Measurements from ENCODE around the gene ZSWIM3. TPM values are rescaled to one million over a fixed set of nuclear protein-coding genes. Genes with fewer than 3 reads are reported as not detected.

ZSWIM3 gene
- total and polyA plus RNA-seq, 2 donors (not counting 1 experiment from before 2014, with no cell fraction given), result 3.6 to 7.6 TPM

GRCh38 chr20:45812157-45813005, 45.0 kb upstream of the ZSWIM3 start, which contains the start of gene UBE2C:
UBE2C (plus strand) TSS chr20:45812644; CDS start chr20:45812696, 52 bp downstream.
- Histone ChIP-seq H3K36me3 (ENCODE audit: control insufficient read depth, insufficient read depth, low read length) (peaks cover 24% of the 10 kb centered on the region), H3K27ac (ENCODE audit: insufficient read depth, low read length) (peak within 1 kb of the TSS; percentile 77)

DNA sequence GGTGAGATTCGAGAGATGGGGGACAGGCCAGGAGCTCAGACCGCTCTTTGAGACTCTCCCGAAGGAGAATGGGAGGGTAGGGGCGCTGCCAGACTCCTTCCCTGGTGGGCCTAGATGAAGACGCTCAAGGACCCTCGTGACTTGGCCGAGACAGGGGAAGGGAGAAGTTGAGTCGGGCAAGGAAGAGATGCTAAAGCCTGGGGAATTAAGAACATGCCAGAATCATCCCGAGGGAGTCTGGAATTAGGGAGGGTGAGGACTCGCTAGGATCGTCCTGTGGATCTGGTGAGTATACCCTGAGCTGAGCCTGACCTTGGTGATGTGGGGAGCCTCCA, 44.4 kb upstream of the ZSWIM3 start:
- Histone ChIP-seq H3K4me3 (replicated peaks in 1 of 4; ENCODE audit: control extremely low read depth in 1 of 4, insufficient read depth in 1 of 4, low read depth in 3 of 4, low read length in 4 of 4) (peak overlapping the region; percentile 73 to 83 (median 78)), H3K4me1 (ENCODE audit: control insufficient read depth, extremely low read depth, insufficient read depth, low read length) (peaks cover 7% of the 10 kb centered on the region), H2AFZ (ENCODE audit: low read length) (peak overlapping the region; percentile 66), H3K9me3 (ENCODE audit: control insufficient read depth, insufficient read depth, low read depth, low read length) (no peaks in the 10 kb centered on the region), H4K20me1 (ENCODE audit: control insufficient read depth, extremely low read depth, insufficient read depth, low read length) (no peaks in the 10 kb centered on the region), H3K9ac (ENCODE audit: insufficient read depth, low read length) (peak overlapping the region; percentile 60), H3K27ac (ENCODE audit: insufficient read depth, low read length) (peak overlapping the region; percentile 77), H3K36me3 (ENCODE audit: control insufficient read depth, insufficient read depth, low read length) (peaks cover 24% of the 10 kb centered on the region), H3K79me2 (ENCODE audit: control insufficient read depth, insufficient read depth, low read length) (peaks cover 23% of the 10 kb centered on the region), H3K4me2 (ENCODE audit: extremely low read depth, insufficient read depth, low read length) (peak overlapping the region; percentile 89), H3K27me3 (ENCODE audit: control insufficient read depth, insufficient read depth, low read length) (no peaks in the 10 kb centered on the region)
- no peak for DNase-seq (ENCODE audit: low read depth in 2 of 2)
- no peak for TF ChIP-seq EZH2 (IDR thresholded peaks at IDR 0.05; ENCODE audit: low read length, missing control alignments)
- TF ChIP-seq, protein P1, sequence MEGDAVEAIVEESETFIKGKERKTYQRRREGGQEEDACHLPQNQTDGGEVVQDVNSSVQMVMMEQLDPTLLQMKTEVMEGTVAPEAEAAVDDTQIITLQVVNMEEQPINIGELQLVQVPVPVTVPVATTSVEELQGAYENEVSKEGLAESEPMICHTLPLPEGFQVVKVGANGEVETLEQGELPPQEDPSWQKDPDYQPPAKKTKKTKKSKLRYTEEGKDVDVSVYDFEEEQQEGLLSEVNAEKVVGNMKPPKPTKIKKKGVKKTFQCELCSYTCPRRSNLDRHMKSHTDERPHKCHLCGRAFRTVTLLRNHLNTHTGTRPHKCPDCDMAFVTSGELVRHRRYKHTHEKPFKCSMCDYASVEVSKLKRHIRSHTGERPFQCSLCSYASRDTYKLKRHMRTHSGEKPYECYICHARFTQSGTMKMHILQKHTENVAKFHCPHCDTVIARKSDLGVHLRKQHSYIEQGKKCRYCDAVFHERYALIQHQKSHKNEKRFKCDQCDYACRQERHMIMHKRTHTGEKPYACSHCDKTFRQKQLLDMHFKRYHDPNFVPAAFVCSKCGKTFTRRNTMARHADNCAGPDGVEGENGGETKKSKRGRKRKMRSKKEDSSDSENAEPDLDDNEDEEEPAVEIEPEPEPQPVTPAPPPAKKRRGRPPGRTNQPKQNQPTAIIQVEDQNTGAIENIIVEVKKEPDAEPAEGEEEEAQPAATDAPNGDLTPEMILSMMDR (conservative IDR thresholded peaks at IDR 0.05 in 1 of 2, IDR thresholded peaks at IDR 0.05 in 1 of 2; ENCODE audit: low read depth in 1 of 2, low read length in 2 of 2), result no peak

More at GRCh38 chr20:45812157-45813005, 45.0 kb upstream of the ZSWIM3 start, which contains the start of gene UBE2C:
- TF ChIP-seq EZH2 (IDR thresholded peaks at IDR 0.05; ENCODE audit: low read length, missing control alignments), result no peak
- TF ChIP-seq, protein P1 (conservative IDR thresholded peaks at IDR 0.05 in 1 of 2, IDR thresholded peaks at IDR 0.05 in 1 of 2; ENCODE audit: low read depth in 1 of 2, low read length in 2 of 2), result no peak
- peaks cover 5% of the 10 kb centered on the region for H3K4me1 ChIP-seq (ENCODE audit: control insufficient read depth, extremely low read depth, insufficient read depth, low read length)
- no peaks in the 10 kb centered on the region for H4K20me1 ChIP-seq (ENCODE audit: control insufficient read depth, extremely low read depth, insufficient read depth, low read length)
- H3K4me2 ChIP-seq (ENCODE audit: extremely low read depth, insufficient read depth, low read length), result peak within 1 kb of the TSS; percentile 89
- H3K4me3 ChIP-seq (replicated peaks in 1 of 4; ENCODE audit: control extremely low read depth in 1 of 4, insufficient read depth in 1 of 4, low read depth in 3 of 4, low read length in 4 of 4), result peak within 1 kb of the TSS; percentile 73 to 83 (median 78)
- DNase-seq (ENCODE audit: low read depth in 2 of 2), result peak; percentile 100
- H3K79me2 ChIP-seq (ENCODE audit: control insufficient read depth, insufficient read depth, low read length), result peaks cover 23% of the 10 kb centered on the region
- no peaks in the 10 kb centered on the region for H3K9me3 ChIP-seq (ENCODE audit: control insufficient read depth, insufficient read depth, low read depth, low read length)
- no peaks in the 10 kb centered on the region for H3K27me3 ChIP-seq (ENCODE audit: control insufficient read depth, insufficient read depth, low read length)
- peak within 1 kb of the TSS; percentile 60 for H3K9ac ChIP-seq (ENCODE audit: insufficient read depth, low read length)
- peak within 1 kb of the TSS; percentile 66 for H2AFZ ChIP-seq (ENCODE audit: low read length)

DNA sequence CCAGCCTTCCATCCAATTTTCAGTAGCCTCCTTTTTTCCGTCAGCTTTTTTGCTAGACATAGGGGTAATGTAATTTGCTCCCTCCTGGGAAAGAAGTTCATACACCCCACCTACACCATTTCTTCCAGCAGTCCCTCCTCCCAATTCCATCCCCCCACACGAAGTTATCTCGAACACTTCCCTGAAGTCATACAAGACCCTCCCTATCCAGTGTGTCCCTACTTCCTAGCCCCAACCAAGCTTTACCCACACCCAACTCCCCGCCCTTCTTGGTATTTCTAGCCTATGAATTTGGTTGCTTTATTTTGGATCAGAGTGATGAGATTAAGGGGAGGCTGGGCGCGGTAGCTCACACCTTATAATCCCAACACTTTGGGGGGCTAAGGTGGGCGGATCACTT, 43.9 kb upstream of the ZSWIM3 start:
- Histone ChIP-seq H4K20me1 (ENCODE audit: control insufficient read depth, extremely low read depth, insufficient read depth, low read length) (no peaks in the 10 kb centered on the region), H3K9ac (ENCODE audit: insufficient read depth, low read length) (peak overlapping the region; percentile 60), H3K4me2 (ENCODE audit: extremely low read depth, insufficient read depth, low read length) (peak overlapping the region; percentile 89), H3K79me2 (ENCODE audit: control insufficient read depth, insufficient read depth, low read length) (peaks cover 23% of the 10 kb centered on the region), H3K4me1 (ENCODE audit: control insufficient read depth, extremely low read depth, insufficient read depth, low read length) (peaks cover 10% of the 10 kb centered on the region), H3K4me3 (replicated peaks in 1 of 4; ENCODE audit: control extremely low read depth in 1 of 4, insufficient read depth in 1 of 4, low read depth in 3 of 4, low read length in 4 of 4) (peak overlapping the region; percentile 73 to 83 (median 78)), H3K27ac (ENCODE audit: insufficient read depth, low read length) (peak overlapping the region; percentile 77), H3K9me3 (ENCODE audit: control insufficient read depth, insufficient read depth, low read depth, low read length) (no peaks in the 10 kb centered on the region), H2AFZ (ENCODE audit: low read length) (no peak overlapping the region), H3K27me3 (ENCODE audit: control insufficient read depth, insufficient read depth, low read length) (no peaks in the 10 kb centered on the region), H3K36me3 (ENCODE audit: control insufficient read depth, insufficient read depth, low read length) (peaks cover 24% of the 10 kb centered on the region)
- no peak for DNase-seq (ENCODE audit: low read depth in 2 of 2)
- TF ChIP-seq, protein P1 (conservative IDR thresholded peaks at IDR 0.05 in 1 of 2, IDR thresholded peaks at IDR 0.05 in 1 of 2; ENCODE audit: low read depth in 1 of 2, low read length in 2 of 2), result no peak
- no peak for TF ChIP-seq EZH2 (IDR thresholded peaks at IDR 0.05; ENCODE audit: low read length, missing control alignments)

Data from fibroblast of lung (primary cell).